Measurements from ENCODE around the gene HSD11B2. TPM values are rescaled to one million over a fixed set of nuclear protein-coding genes. Genes with fewer than 3 reads are reported as not detected.

HSD11B2 gene
- total and polyA plus RNA-seq, 10 donors, result 0.85 to 18.3 (median 4.2) TPM

DNA sequence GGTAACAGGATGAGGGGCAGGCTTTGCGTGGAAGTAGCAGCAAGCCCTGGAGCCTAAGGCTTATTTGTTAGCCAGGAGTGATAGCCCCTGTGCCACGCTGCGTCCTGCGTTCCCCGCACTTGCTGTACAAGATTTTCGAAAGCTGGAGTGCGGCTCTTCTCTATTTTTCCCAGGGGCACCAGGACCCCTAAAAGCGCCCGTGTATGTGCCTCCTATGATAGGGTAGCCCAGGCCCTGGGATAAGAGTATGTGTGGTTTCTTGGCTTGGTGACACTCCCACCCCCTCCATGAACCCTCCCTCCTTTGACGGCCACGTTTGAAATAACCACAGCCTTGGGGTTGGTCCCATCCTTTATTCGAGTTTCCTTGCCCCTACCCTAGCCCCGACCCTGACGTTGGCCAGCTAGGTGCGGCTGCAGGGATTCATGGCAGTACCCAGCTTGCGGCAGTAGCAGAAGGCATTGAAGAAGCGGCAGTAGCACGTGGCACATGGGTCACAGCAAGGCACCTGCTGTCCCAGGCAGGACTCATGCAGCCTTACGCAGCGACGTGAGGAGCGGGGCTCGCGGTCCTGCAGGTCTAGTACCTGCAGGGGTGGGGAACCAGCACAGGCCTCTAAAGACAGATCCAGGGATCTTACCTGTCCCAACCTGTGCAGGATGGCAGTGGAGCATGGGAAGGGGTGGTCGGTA lies 51.5 kb downstream of the HSD11B2 start:
- no peak for TF ChIP-seq POLR2AphosphoS5 (IDR thresholded peaks at IDR 0.05)
- TF ChIP-seq POLR2A (IDR thresholded peaks at IDR 0.05), result no peak
- TF ChIP-seq, protein P1, sequence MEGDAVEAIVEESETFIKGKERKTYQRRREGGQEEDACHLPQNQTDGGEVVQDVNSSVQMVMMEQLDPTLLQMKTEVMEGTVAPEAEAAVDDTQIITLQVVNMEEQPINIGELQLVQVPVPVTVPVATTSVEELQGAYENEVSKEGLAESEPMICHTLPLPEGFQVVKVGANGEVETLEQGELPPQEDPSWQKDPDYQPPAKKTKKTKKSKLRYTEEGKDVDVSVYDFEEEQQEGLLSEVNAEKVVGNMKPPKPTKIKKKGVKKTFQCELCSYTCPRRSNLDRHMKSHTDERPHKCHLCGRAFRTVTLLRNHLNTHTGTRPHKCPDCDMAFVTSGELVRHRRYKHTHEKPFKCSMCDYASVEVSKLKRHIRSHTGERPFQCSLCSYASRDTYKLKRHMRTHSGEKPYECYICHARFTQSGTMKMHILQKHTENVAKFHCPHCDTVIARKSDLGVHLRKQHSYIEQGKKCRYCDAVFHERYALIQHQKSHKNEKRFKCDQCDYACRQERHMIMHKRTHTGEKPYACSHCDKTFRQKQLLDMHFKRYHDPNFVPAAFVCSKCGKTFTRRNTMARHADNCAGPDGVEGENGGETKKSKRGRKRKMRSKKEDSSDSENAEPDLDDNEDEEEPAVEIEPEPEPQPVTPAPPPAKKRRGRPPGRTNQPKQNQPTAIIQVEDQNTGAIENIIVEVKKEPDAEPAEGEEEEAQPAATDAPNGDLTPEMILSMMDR (IDR thresholded peaks at IDR 0.05 in 8 of 11, conservative IDR thresholded peaks at IDR 0.05 in 3 of 11), result no peak
- no peaks in the 10 kb centered on the region for H3K27me3 ChIP-seq (replicated peaks in 1 of 7)
- intact Hi-C loops (cut with DNase I; ENCODE audit: low total_unique reads), result no loop called here
- H3K27ac ChIP-seq, result peak overlapping the region; percentile 91 to 99 (median 95)
- DNase-seq, result peak; percentile 83
- no peaks in the 10 kb centered on the region for H3K9me3 ChIP-seq
- WGBS, 5 donors, result 60 to 70% (median 67%) methylated on average over 23 to 25 of the region's 25 CpGs
- peaks cover 26 to 91% (median 78%) of the 10 kb centered on the region in 6 donors for H3K4me1 ChIP-seq
- peaks cover 0 to 41% (median 16%) of the 10 kb centered on the region in 6 donors for H3K36me3 ChIP-seq
- H3K4me3 ChIP-seq, result peak overlapping the region; percentile 67 to 99 (median 88)

DNA sequence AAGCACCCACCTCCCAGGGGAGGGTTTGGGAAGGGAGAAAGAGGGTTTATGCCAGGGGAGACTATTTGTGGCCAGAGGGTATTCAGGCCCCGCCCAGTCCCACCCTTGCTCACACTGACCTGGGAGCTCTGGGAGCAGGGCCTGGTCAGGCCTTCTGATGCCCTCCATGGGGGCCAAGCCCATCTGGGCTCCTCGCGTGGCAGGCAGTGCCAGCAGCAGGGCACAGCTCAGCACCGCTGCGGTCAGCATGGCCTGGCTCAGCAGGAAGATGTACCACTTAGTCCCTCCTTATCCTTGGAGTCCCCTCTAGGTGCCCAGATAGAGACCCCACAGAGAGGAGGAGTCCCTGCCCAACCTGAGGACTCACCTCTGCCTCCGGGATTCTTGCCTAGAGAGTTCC lies 52.2 kb downstream of the HSD11B2 start, which contains the start of gene AGRP:
Gene AGRP (minus strand): TSS at position 398 of the 400 bp plus-strand sequence. CDS start 149 bp downstream, at position 249.
- peak; percentile 80 for DNase-seq
- intact Hi-C loops (cut with DNase I; ENCODE audit: low total_unique reads), result no loop called here
- Histone ChIP-seq H3K4me3 (peak within 1 kb of the TSS in 7 of 8 donors; percentile 67 to 99 (median 88)), H3K27me3 (replicated peaks in 1 of 7) (no peaks in the 10 kb centered on the region), H3K4me1 (peaks cover 30 to 91% (median 78%) of the 10 kb centered on the region in 6 donors), H3K27ac (peak within 1 kb of the TSS; percentile 91 to 99 (median 95)), H3K36me3 (peaks cover 0 to 35% (median 16%) of the 10 kb centered on the region in 6 donors), H3K9me3 (no peaks in the 10 kb centered on the region)
- TF ChIP-seq POLR2AphosphoS5 (IDR thresholded peaks at IDR 0.05) (no peak), POLR2A (IDR thresholded peaks at IDR 0.05) (no peak)
- TF ChIP-seq, protein P1 (IDR thresholded peaks at IDR 0.05 in 8 of 11, conservative IDR thresholded peaks at IDR 0.05 in 3 of 11), result no peak
- 87 to 100% (median 93%) methylated on average over 2 to 6 of the region's 6 CpGs for WGBS, 5 donors

DNA sequence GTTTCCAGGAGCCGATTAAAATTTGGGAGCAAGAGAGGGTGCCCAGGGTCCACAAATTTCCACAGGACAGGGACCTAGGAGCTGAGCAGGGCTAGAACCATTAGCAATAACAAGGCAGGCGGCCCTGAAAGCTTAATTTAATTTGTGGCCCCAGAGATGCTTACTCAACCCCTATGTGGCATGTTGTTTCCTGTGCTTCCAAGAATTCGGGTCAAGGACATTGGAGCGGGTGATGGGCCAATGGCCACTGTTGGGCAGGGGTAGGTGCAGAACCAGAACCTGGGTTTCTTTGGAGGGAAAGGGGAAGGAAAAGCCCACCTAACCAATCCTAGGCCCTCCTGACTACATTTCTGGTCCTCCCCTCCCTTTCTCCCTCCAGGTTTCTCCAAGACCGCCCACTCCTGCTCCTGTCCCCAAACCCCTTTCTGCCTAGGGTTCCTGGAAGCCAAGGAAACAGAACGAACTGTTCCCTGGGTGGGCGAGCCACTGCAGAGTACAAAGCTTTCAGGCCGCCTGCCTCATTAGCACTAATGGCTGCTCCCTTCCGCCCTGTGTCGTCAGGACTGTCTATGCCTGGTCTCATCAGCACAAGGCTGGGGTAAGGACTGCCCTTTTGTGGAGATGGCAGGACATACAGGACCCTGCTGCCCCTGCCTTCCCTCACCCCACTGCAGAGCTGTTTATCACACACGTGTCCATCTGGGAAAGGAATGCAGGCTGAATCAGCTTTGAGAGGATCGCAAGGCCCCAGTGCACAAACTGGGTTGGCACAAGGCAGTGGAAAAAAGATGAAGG lies 53.0 kb downstream of the HSD11B2 start:
- H3K4me1 ChIP-seq, result peaks cover 28 to 91% (median 77%) of the 10 kb centered on the region in 6 donors
- H3K27me3 ChIP-seq (replicated peaks in 1 of 7), result no peaks in the 10 kb centered on the region
- intact Hi-C loops (cut with DNase I; ENCODE audit: low total_unique reads), result no loop called here
- no peak for TF ChIP-seq POLR2AphosphoS5 (IDR thresholded peaks at IDR 0.05)
- TF ChIP-seq, protein P1 (IDR thresholded peaks at IDR 0.05 in 8 of 11, conservative IDR thresholded peaks at IDR 0.05 in 3 of 11), result no peak
- no peak for TF ChIP-seq POLR2A (IDR thresholded peaks at IDR 0.05)
- H3K4me3 ChIP-seq, result peak overlapping the region in 1 of 8 donors; percentile 78
- H3K36me3 ChIP-seq, result peaks cover 0 to 32% (median 16%) of the 10 kb centered on the region in 6 donors
- 82 to 94% (median 84%) methylated on average over 12 of the region's 12 CpGs for WGBS, 5 donors
- no peaks in the 10 kb centered on the region for H3K9me3 ChIP-seq
- DNase-seq, result no peak
- peak overlapping the region in 5 of 8 donors; percentile 4 to 99 (median 95) for H3K27ac ChIP-seq

All from spleen (tissue), 11 donors.